HUES48 (cell line): ENCODE data around the gene ITPK1.

Source experiments
- H3K27ac ChIP-seq: one replicate; pipeline ENCODE4 v1.7.0; 2013; ENCODE audit warnings: low read depth, low read length, inconsistent platforms
- H3K27me3 ChIP-seq: 2 replicates; pipeline ENCODE4 v1.6.1; 2013; ENCODE audit warnings: mild to moderate bottlenecking, low read length; ENCODE audit not compliant: control insufficient read depth, insufficient read depth
- H3K36me3 ChIP-seq: 2 replicates; pipeline ENCODE4 v1.6.1; 2013; ENCODE audit warnings: low read length; ENCODE audit not compliant: control insufficient read depth, insufficient read depth
- H3K4me1 ChIP-seq: 2 replicates; pipeline ENCODE4 v1.6.1; 2013; ENCODE audit warnings: mild to moderate bottlenecking, low read length; ENCODE audit not compliant: control insufficient read depth, insufficient read depth
- H3K4me3 ChIP-seq: 2 replicates; pipeline ENCODE4 v1.5.1; 2013; ENCODE audit warnings: mild to moderate bottlenecking, low read depth, low read length
- H3K9ac ChIP-seq: 2 replicates; pipeline ENCODE4 v1.6.1; 2013; ENCODE audit warnings: mild to moderate bottlenecking, low read depth, low read length, moderate library complexity
- H3K9me3 ChIP-seq: 2 replicates; pipeline ENCODE4 v1.6.1; 2013; ENCODE audit warnings: low read length; ENCODE audit not compliant: control insufficient read depth, insufficient read depth

The ITPK1 gene

GRCh38 chr14:93047157-93047556, 68.6 kb downstream of the ITPK1 start:
- H3K9ac ChIP-seq, result no peak overlapping the region
- no peak overlapping the region for H3K4me3 ChIP-seq
- no peaks in the 10 kb centered on the region for H3K27me3 ChIP-seq
- H3K4me1 ChIP-seq, result peaks cover 62% of the 10 kb centered on the region
- no peak overlapping the region for H3K27ac ChIP-seq
- H3K9me3 ChIP-seq, result no peaks in the 10 kb centered on the region
- no peaks in the 10 kb centered on the region for H3K36me3 ChIP-seq

- Histone ChIP-seq H3K9ac (no peak overlapping the region), H3K4me1 (peaks cover 62% of the 10 kb centered on the region), H3K27me3 (no peaks in the 10 kb centered on the region), H3K36me3 (no peaks in the 10 kb centered on the region), H3K9me3 (no peaks in the 10 kb centered on the region), H3K4me3 (no peak overlapping the region), H3K27ac (no peak overlapping the region)
Measured at GRCh38 chr14:93046705-93047050, 69.0 kb downstream of the ITPK1 start.

DNA sequence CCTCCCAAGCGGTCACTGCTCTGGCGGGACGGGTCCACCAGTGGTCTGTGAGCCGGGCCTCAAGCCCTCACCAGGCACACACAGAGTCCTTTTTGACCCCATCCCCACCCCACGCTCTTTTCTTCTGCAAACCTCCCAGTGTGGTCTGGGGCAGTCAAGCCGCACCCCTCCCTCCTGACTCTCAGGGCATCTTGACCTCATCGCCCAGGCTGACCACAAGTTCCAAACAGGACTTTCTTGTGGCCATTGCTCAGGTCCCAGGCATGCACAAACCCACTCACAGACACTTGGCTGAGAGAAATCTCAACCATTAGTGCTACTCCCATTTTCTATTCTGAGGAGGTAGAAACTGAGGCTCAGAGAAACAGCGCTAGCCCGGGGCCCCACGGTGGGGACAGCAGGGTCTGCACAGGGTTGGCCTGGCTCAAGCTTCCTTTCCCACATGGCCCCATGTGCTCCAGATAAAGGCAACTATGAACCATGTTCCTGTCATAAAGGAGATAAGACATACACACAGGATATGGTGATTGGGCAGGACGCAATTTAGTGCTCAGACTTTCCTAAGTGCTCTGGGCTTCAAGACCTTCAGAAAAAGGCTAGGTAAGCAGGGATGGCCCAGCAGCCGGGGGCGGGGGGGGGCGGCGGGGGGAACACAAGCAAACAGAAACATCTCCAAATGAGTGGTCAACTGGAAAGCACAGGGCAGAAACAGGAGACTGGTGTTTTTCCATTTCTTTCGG, 69.6 kb downstream of the ITPK1 start:
- H3K27me3 ChIP-seq, result no peaks in the 10 kb centered on the region
- peaks cover 62% of the 10 kb centered on the region for H3K4me1 ChIP-seq

DNA sequence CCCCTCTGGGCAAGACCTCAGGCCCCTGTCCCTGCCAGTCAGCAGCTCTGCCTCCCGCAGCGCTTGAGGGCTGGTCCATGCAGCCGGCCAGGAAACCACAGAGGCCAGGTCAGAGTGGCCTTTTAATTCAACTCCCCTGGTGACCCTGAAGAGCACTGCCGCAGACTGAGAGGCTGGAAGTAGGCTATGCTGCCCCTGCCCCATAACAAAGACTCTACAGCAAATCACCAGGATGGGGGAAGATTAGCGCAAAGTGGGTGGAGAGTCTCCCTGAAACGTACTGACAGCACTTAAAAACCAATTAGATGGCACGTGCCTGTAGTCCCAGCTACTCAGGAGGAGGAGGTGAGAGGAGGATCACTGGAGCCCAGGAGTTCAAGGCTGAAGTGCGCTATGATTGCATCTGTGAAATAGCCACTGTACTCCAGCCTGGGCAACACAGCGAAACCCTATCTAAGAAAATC, 70.5 kb downstream of the ITPK1 start:
- Histone ChIP-seq H3K9ac (no peak overlapping the region), H3K4me3 (no peak overlapping the region), H3K27ac (peak overlapping the region; percentile 44), H3K4me1 (peaks cover 63% of the 10 kb centered on the region), H3K27me3 (no peaks in the 10 kb centered on the region), H3K9me3 (no peaks in the 10 kb centered on the region), H3K36me3 (no peaks in the 10 kb centered on the region)

More for the DNA sequence above, 69.6 kb downstream of the ITPK1 start:
- no peak overlapping the region for H3K9ac ChIP-seq
- H3K36me3 ChIP-seq, result no peaks in the 10 kb centered on the region
- no peak overlapping the region for H3K27ac ChIP-seq
- H3K9me3 ChIP-seq, result no peaks in the 10 kb centered on the region
- no peak overlapping the region for H3K4me3 ChIP-seq

DNA sequence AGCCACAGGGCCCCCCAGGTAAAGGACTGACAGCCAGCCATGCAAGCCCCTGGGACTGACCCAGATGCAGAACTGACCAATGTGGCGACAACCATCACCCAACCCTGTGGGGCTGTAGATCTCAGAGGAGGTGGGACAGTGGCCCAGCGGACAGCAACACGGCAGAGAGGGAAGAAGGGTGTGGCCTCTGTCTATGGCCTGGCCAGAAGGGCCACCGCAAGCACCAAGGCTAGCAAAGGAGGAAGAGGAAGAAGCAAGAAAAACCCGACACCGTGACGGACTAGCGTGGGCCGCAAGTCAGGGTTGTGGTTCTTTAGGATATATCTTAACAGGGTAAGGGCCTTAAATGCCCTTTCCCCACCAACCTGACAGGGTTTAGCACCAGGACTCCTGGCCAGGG, 71.2 kb downstream of the ITPK1 start:
- Histone ChIP-seq H3K36me3 (no peaks in the 10 kb centered on the region), H3K9ac (no peak overlapping the region), H3K4me1 (peaks cover 64% of the 10 kb centered on the region)

GRCh38 chr14:93044121-93044520, 71.6 kb downstream of the ITPK1 start:
- H3K4me3 ChIP-seq, result no peak overlapping the region
- H3K27ac ChIP-seq, result peak overlapping the region; percentile 50
- peaks cover 66% of the 10 kb centered on the region for H3K4me1 ChIP-seq

More for the DNA sequence above, 71.2 kb downstream of the ITPK1 start:
- Histone ChIP-seq H3K27me3 (no peaks in the 10 kb centered on the region), H3K4me3 (no peak overlapping the region), H3K27ac (no peak overlapping the region), H3K9me3 (no peaks in the 10 kb centered on the region)

GRCh38 chr14:93042968-93043940, 72.5 kb downstream of the ITPK1 start:
- Histone ChIP-seq H3K27ac (peak overlapping the region; percentile 50), H3K9ac (no peak overlapping the region), H3K9me3 (no peaks in the 10 kb centered on the region)

More at GRCh38 chr14:93044121-93044520, 71.6 kb downstream of the ITPK1 start:
- Histone ChIP-seq H3K9me3 (no peaks in the 10 kb centered on the region), H3K9ac (no peak overlapping the region), H3K36me3 (no peaks in the 10 kb centered on the region), H3K27me3 (no peaks in the 10 kb centered on the region)

DNA sequence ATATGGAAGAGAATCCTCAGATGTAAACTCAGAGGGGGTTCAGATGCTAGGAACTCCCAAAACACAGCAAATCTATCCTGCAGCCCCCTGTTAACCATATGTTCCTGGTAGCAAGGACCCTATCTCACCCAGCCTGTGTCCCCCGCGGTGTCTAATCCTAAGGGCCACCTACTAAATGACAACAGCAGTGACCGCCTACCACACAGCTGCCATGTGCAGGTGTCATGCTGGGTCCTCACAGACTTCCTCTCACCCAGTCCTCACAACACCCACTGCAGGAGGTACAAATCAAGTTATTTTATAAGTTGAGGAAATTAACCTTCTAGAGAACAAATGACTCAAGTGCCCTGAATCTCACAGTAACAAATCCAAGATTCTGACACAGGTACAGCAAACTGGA, 73.9 kb downstream of the ITPK1 start:
- H3K9ac ChIP-seq, result no peak overlapping the region
- H3K27ac ChIP-seq, result peak overlapping the region; percentile 56
- H3K27me3 ChIP-seq, result no peaks in the 10 kb centered on the region

More at GRCh38 chr14:93042968-93043940, 72.5 kb downstream of the ITPK1 start:
- Histone ChIP-seq H3K36me3 (no peaks in the 10 kb centered on the region), H3K27me3 (no peaks in the 10 kb centered on the region), H3K4me3 (no peak overlapping the region), H3K4me1 (peaks cover 66% of the 10 kb centered on the region)

GRCh38 chr14:93040982-93041381, 74.7 kb downstream of the ITPK1 start:
- no peak overlapping the region for H3K4me3 ChIP-seq
- H3K27ac ChIP-seq, result peak overlapping the region; percentile 56
- H3K9ac ChIP-seq, result no peak overlapping the region
- H3K36me3 ChIP-seq, result no peaks in the 10 kb centered on the region
- no peaks in the 10 kb centered on the region for H3K9me3 ChIP-seq
- H3K4me1 ChIP-seq, result peaks cover 74% of the 10 kb centered on the region
- no peaks in the 10 kb centered on the region for H3K27me3 ChIP-seq

More for the DNA sequence above, 73.9 kb downstream of the ITPK1 start:
- Histone ChIP-seq H3K9me3 (no peaks in the 10 kb centered on the region), H3K4me3 (no peak overlapping the region), H3K4me1 (peaks cover 75% of the 10 kb centered on the region), H3K36me3 (no peaks in the 10 kb centered on the region)

DNA sequence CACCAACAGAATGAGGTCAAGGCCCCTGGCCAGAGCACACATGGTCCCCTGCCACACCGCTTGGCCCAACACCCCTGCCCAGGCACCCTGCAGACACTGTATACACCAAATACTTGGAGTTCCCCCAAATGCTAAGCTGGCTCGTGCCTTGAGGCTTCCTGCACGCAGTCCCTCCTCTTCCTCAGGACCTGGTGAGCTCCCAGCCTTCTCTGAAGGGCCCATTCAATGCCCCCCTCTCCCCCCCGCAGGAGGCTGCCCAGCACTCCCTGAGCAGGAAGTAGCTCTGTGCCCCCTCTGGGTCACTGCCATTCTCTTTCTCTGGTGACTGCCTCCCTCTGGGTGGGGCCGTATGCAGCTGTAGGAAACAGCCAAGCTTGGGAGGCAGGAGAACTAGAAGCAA, 75.3 kb downstream of the ITPK1 start:
- Histone ChIP-seq H3K27me3 (no peaks in the 10 kb centered on the region), H3K4me1 (peaks cover 69% of the 10 kb centered on the region)

More for the DNA sequence above, 75.3 kb downstream of the ITPK1 start:
- Histone ChIP-seq H3K9me3 (no peaks in the 10 kb centered on the region), H3K9ac (no peak overlapping the region), H3K27ac (peak overlapping the region; percentile 47), H3K4me3 (no peak overlapping the region), H3K36me3 (no peaks in the 10 kb centered on the region)
